G401 (cell line): ENCODE results near the gene DUSP11. TPM values are rescaled to one million over a fixed set of nuclear protein-coding genes. Genes with fewer than 3 reads are reported as not detected.
"Not testable (repeated sequence)": the region's sequence is repeated elsewhere in the genome, so short reads cannot be mapped to it uniquely, and the experiment has no call there.

ENCODE experiments used
- DNase-seq: peaks from one replicate; pipeline ENCODE4 v3.0.0-alpha.2; 2015; ENCODE audit warnings: low spot score
- in situ Hi-C: cut with HindIII; loops from 2 replicates; pipeline ENCODE4 v1.10.0; 2016; ENCODE audit warnings: low sequenced_read_pairs, mixed read lengths
- total RNA-seq: library from RNA; depleted of rRNA; stranded (reverse); fragments of >200 nt; shearing (Covaris generic); gene quantifications from 2 replicates; pipeline ENCODE4 v1.2.3, GENCODE V29; 2014; rRNA removed

The DUSP11 gene
- total RNA-seq, result 35.8 and 63.2 TPM in 2 replicates

DNA sequence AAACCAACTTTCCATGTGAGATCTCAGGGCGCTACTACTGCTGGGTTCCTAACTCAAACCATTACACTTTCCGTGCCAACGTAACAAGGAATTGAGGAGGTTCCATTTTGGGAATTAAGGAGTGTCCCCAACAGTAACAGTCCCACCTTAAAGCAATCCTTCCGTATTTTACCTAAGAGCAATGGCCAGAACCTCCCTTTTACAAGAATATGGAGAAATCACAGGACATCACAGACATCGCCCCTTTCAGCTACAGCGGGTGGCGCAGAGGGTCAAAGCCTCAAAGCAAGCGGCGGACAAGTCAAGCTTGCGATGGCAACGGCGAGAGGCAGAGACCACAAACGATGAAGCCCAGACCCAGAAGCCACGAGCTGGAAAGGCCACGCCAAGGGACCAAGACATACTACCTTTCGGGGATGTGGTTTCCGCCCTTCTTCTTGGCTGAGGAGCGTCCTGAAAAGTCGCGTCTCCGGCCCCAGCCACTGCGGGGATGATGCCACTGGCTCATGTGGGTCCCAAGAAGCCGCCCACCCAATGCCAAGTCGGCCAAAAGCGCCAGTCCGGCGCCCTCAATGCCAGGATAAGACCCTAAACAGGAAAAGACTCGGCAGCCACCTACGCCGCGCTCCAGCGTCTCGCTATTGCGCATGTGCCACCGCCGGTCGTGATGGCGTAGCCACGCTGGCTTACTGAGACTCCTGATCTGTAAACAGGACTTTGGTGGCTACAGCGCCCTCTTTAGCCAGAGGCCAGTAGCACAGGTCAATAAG, at the start of gene DUSP11:
TSS of gene DUSP11 (minus strand) at position 637 of the 770 bp plus-strand sequence. CDS start at position 508, 129 bp downstream.
- peak; percentile 96 for DNase-seq
- in situ Hi-C loops, result no loop called here

DNA sequence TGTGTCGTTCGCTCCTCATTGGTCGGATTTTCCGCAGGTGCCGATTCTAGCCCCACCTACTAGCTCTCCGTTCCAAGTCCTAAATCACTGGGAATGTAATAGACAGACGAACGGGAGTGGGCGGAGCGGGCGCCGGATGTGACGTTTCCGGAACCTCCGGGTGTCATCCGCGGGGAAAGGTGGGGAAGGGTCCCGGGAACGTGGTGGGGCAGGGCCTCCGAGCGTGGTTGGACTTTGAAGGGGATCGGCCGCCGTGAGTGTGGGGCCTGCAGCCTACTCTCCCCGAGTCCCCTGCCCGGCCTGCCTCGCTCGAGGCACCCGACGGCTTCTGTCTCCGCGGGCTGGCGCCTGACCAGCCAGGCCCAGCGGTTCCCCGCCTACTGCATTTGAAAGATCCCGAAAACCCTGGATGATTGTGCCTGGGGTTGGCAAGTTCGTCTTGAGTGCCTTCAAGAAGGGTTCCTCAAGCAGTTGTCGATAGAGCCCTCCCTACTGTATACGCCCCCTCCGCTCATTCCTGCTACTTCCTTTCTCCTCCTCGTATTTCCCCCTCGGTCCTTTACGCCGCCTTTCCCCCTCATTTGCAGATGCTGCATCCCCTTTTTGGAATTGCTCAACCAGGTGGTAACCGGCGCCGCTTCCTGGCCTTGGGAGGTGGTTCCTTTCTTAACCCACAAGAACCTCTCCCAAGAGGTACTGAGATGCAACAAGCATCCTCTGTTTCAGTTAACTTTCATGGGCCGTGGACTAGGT, 49.1 kb upstream of the DUSP11 start, which contains the start of gene STAMBP:
TSS of gene STAMBP (plus strand) at position 144 of the 753 bp plus-strand sequence. CDS start 1,896 bp downstream, outside the sequence.
- peak; percentile 98 for DNase-seq
- in situ Hi-C loops, result no loop called here

DNA sequence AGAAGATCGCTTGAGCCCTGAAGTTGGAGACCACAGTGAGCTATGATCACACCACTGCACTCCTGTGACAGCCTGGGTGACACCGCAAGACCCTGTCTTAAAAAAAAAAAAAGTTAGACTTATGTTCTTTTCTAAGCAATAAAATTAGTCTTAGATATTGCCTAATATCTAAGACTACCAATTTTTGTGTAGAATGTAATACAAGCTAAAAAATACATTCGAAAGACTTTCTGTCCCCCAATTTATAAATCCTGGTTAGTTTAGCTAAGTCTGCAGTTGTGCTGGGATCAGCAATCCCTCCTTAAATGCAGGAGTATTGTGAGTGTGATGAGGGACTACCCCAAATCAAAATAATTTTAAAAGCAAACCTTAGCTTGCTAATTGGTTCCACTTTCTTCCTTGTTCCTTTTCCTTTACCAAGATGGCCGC, 48.5 kb upstream of the DUSP11 start:
- no peak for DNase-seq
- in situ Hi-C loops, result no loop called here

- in situ Hi-C loops, result no loop called here
Observed at GRCh38 chr2:73827660-73828388, 47.9 kb upstream of the DUSP11 start.

DNA sequence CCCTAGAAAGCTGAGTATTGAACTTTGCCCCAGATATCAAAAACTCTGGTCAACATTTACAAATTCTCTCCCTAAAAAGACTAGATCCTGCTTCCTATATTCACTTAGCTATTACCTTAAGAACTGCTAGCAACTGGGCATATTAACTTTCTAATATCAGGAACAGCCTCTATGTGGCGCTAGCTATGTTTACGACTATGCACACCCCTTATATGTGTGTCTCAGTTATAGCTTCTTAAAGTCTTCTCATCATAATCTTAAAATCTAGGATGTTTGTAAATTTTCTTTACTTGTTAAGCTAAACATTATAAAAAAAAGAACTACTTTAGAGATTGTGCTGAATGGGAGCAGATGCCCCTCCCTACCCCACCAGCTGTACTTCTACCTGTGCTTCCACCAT, 47.1 kb upstream of the DUSP11 start:
- in situ Hi-C loops, result no loop called here
- DNase-seq, result no peak

More at GRCh38 chr2:73827660-73828388, 47.9 kb upstream of the DUSP11 start:
- DNase-seq, result no peak

- in situ Hi-C loops, result no loop called here
- no peak for DNase-seq
Observed at GRCh38 chr2:73825408-73825807, 45.5 kb upstream of the DUSP11 start.

DNA sequence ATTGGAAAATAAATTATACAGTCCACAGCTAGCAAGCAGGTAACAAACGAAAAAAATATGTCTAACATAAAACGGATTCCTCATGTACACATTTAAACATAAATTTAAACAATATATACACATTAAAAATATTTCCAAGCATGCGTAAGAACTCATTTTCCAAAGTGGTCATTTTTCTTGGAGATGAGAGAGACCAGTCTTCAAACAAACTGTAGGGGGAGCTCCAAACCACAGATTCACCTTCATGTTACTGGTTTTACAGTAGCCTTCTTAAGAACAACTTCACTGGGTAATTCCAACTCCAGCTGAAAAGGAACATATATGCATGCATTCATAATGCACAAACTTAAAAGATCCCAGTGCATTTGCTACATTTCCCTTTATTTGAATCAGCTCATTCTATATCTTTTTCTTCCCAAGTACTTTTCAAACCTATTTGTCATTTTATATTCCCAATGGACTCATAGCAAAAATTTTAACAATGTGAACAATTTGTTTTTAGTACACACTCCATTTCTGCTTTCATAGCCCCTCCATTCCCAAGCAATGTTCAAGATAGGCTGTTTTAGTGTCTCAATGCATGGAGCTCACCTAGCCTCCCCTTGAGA, 44.1 kb upstream of the DUSP11 start:
- in situ Hi-C loops, result no loop called here
- DNase-seq, result peak; percentile 87

DNA sequence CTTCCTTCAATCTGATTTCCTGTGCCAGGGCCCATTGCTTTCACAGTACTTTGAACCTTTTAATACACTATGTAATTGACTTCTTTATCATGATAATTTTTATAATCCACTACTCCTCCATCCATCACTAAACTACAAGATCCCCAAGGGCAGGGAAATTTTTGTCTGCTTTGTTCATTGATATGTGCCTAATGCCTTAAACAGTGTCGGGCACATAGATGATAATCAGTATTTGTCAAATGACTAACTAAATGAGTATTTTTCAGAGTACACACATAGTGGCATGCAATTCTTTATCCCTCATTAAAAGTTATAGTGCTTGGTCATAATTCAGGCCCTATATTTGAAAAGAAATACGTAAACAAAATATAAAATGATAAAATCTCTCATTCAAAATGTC, 43.5 kb upstream of the DUSP11 start:
- DNase-seq, result no peak
- in situ Hi-C loops, result no loop called here

DNA sequence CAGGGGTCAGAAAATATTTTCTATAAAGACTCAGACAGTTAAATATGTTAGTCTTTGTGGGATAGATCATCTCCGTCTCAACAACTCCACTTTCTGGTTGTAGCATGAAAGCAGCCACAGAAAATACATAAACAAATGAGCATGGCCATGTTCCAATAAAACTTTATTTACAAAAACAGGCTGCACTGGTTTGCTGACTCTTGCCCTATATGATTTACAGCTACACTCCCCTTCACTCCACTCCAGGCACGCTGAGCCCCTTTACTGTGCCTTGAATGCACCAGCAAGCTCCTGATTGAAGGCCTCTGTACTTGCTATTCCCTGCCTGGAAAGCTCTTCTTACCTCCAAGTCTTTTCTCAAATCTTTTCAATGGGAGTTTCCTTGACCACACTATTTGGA, 43.1 kb upstream of the DUSP11 start:
- in situ Hi-C loops, result no loop called here
- DNase-seq, result no peak

GRCh38 chr2:73822276-73822675, 42.4 kb upstream of the DUSP11 start:
- DNase-seq, result no peak
- in situ Hi-C loops, result no loop called here

DNA sequence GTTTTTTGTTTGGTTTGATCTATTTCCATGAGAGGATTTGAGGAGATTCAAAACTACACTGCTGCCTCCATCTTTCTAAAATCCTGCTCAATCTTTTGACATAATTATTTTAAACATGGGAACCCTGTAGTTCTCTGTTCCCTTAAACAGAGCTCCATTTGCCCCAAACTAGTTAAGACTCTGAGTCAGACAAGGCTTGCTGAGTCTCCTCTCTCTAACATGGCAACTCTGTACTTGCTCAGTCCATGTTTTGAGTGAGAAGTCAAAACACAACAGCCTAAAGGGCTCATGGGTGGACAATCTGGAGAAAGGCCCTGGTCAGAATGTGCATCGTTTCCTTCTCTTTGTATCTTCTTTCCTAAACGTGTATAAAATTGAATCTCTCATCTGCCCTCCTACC, 41.8 kb upstream of the DUSP11 start:
- in situ Hi-C loops, result no loop called here

DNA sequence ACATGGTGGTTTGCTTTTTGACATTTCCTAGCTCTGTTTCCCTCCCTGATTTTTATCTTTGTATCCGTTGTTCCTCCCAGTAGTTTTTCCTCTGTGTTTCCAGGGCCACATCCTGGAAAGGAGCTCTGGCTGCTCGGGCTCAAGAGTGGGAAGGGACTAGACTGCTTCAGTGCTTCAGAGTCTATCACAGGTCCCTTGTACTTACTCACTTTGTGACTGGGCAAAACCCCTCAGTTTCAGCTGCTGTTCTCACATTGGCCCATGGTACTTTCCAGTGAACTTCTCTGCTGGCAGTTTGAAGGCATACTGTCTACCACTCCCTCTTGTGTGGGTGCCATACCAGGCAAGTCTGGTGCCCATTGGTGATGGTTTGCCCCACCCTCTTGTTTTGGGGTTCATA, 41.3 kb upstream of the DUSP11 start:
- in situ Hi-C loops, result no loop called here

More for the DNA sequence above, 41.8 kb upstream of the DUSP11 start:
- no peak for DNase-seq

GRCh38 chr2:73818296-73818695, 38.4 kb upstream of the DUSP11 start:
- in situ Hi-C loops, result no loop called here

More for the DNA sequence above, 41.3 kb upstream of the DUSP11 start:
- DNase-seq, result no peak

DNA sequence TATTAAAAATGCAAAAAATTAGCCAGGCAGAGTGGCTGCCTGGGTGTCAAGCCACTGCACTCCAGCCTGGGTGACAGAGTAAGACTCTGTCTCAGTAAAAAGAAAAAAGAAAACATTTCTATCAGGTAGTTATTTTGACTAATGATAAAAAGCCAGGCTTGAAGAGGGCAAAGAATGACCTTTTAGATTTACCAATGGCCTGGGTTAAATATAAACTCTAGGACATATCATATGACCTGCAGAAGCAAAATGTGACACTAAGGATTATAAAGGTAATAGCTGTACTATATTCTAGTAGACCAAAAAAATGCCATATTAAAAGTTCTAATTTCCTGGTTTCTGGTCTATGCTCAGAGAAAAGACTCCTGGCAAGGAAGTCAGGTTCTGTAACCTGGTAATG, 32.7 kb upstream of the DUSP11 start:
- in situ Hi-C loops, result no loop called here
- no peak for DNase-seq

More at GRCh38 chr2:73818296-73818695, 38.4 kb upstream of the DUSP11 start:
- DNase-seq, result no peak

GRCh38 chr2:73811878-73812277, 32.0 kb upstream of the DUSP11 start:
- in situ Hi-C loops, result no loop called here
- no peak for DNase-seq

DNA sequence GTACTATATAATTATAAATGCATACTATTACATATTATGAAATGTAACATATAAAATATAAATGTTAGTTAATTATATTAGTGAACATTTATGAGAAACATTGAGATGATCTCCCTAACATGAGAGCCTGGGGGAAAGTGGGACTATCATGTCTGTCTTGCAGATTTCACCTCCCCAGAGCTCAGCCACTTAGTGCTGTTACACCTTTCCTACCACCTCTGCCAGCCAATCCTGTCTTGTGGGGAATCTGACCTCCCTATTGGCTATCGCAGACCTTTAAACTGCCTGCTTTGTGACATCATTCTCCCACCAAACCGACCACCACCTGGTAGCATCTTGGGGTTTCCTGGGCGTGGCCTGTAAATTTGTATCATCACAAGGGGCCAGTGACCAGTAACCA, 4.0 kb upstream of the DUSP11 start, which contains the start of gene C2orf78:
TSS of gene C2orf78 (plus strand) at position 301 of the 400 bp plus-strand sequence. CDS start 127 bp downstream, outside the sequence.
- DNase-seq, in situ Hi-C loops: not testable (repeated sequence)

GRCh38 chr2:73783402-73783801, 3.5 kb upstream of the DUSP11 start:
- peak; percentile 12 for DNase-seq
- in situ Hi-C loops, result not testable (repeated sequence)

DNA sequence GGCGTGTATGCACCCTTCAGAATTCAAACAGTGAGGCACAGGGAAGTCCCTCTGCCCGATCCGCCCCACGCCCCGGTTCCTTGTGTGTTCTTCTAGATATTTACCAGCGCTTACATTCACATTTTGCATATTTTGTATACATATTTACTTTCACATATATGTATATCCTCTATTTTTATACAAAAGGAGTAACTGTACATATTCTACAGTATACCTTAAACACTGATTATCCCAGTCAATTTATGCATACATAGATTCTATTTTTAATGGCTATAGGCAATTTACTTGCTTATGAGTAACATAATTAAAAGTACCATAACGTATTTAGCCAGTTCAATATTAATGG, 307 bp upstream of the DUSP11 start:
- DNase-seq, result no peak
- in situ Hi-C loops, result no loop called here

GRCh38 chr2:73778867-73779466, 936 bp downstream of the DUSP11 start:
- DNase-seq, in situ Hi-C loops: not testable (repeated sequence)
